ENCODE measurements around the gene KIRREL3. TPM values are rescaled to one million over a fixed set of nuclear protein-coding genes. Genes with fewer than 3 reads are reported as not detected.
"Not testable (repeated sequence)": the region's sequence is repeated elsewhere in the genome, so short reads cannot be mapped to it uniquely, and the experiment has no call there.

KIRREL3 gene
- polyA plus RNA-seq, 1 donor = 0.49 TPM

DNA sequence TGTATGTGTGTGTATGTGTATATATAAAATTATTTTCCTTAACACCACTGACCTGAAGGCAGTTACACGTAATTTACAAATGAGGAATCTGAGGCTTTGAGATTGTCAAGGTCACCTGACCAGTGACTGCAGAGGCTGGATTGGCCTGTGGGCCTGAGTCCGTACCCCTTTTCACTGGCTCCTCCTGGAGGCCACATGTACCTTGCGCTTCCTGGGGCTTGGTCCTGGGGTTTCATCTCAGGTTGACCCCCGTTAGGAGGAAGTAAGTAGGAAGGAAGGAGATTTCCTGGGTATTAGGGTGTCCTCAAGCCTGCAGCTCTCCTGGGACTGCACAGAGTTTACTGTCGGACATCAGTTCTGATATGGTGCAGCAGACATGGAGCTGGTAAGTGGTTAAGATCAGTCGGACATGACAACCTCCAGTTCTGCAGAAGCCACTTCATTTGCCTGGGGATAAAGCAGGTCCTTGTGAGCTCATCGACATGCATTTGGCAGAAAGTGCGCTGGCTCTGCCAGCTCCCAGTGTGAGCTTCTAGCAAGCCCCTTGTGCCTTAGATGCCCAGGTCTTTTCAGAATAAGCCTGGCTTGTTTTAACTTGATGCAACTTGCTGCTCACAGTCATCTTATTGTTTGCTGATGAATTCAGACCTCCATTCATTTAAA lies 608.5 kb downstream of the KIRREL3 start:
- DNase-seq = no peak

DNA sequence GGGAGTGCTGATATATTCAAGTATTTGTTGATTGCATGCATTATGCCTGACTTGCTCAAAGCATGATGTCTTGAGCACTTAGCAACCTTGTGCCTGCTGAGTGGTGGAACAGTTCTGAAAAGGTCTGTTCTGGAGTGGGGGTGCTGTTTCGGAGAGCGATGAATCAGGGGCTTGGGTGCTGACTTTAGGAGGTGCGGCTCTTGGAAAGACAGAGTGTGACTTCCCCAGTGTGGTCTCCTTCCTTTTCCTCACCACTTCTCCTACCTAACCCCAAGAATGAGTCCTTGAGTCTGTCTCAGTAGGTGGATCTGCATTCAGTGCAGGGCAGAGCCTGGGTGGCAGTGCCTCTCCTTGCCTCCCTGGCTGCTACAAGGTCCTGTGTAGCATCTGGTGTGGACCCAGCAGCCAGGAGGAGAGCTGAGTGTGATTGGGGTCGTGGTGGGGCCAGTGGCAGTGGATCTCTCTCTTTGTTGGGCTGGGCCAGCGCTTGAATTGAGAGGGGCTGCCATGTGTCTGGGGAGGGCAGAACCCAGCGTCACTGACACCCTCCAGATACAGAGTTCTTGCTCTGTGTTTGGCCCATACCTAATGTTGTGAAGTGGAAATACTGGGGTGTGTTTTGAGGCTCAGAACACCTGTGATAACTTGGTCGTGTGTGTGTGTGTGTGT lies 609.1 kb downstream of the KIRREL3 start:
- no peak for DNase-seq

DNA sequence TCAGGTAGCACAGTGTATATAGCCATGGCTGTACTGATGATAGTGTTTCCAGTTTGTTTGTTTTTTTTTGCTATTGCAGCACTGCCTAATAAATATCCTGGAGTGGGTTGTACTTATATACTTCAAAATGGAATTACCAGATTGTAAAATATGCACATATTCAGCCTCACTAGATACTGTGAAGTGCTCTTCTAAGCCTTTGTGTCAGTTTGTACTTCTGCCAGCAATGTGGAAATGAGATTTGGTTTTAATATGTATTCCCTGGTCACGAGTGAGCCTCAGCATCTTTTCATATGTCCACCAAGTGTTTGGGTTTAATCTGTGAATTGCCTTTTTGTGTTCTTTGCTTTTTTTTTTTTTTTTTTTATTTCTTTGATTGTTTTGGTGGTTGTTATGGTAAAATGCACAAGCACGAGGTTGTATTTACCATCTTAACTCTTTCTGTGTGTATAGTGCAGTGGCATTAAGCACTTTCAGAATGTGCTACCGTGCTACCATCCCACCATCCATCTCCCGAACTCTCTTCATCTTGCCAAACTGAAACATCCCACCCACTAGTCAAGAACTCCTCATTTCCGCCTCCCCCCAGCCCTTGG lies 610.2 kb downstream of the KIRREL3 start:
- no peak for DNase-seq

DNA sequence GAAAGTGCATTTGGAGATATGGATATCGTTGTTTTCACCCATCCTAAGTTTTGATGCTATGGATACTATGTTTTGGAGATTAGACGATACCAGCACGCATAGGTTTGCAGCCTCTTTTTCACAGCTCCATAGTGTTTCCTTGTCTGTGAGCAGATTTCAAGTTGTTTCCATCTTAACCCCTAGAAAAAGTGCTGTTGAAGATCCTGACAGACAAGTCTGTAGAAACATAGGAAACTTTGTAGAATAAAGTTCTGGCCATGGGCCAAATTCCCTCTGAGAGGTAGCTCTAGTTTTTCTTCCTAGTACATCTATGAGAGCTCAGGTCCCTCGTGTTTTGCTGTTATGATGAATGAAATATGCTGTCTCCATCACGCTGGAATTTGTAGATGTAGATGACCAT lies 612.7 kb downstream of the KIRREL3 start:
- no peak for DNase-seq

DNA sequence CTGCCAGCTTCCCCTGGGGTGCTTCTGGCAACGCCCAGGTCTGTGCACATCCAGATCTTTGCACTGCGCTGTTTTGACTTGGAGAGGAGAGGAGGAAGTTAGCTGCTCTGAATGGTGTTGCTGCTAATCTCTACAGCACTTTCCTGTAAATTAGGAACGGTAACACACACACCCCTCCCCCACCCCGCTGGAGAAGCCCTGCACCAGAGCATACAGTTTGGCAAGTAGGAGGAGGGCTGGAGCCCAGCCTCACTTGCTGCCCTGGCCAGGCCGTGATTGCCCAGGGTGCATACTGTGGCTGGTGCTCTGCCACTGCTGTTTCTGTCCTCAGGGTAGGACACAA lies 613.9 kb downstream of the KIRREL3 start:
- not testable (repeated sequence) for DNase-seq

DNA sequence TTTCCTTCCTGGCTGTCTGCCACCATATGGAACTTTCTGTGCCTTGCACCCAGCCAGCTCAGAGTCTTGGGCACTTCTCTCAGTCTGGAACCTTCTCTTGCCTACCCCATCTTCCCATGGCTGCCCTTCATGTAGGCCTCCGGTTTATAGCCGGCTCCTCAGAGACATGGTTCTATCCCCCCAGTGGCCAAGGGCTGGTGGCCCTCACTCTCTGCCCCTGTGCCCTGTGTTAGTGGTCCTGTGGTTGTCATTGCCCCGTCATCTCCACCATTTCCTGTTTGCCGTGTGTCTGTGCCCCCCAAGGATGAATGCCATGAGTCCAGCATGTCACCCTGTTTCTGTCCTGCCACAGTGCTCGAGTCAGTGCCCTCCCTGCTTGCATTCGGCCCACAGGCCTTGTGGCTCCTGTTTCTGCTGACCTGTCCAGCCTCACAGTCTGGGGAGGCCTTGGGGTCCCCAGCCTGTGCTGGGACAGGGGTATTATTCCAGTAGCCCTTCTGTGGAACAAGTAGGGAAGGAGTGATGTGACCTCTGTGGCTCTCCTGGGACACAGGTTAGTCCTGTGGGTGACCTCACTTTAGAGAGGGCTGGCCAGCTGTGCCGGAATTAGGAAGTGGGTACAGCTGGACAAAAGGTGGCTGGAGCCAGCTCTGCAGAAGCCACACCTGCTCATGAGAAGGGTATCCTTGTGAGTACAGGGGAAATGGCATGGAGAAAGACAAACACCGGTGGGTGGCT lies 614.4 kb downstream of the KIRREL3 start:
- no peak for DNase-seq

DNA sequence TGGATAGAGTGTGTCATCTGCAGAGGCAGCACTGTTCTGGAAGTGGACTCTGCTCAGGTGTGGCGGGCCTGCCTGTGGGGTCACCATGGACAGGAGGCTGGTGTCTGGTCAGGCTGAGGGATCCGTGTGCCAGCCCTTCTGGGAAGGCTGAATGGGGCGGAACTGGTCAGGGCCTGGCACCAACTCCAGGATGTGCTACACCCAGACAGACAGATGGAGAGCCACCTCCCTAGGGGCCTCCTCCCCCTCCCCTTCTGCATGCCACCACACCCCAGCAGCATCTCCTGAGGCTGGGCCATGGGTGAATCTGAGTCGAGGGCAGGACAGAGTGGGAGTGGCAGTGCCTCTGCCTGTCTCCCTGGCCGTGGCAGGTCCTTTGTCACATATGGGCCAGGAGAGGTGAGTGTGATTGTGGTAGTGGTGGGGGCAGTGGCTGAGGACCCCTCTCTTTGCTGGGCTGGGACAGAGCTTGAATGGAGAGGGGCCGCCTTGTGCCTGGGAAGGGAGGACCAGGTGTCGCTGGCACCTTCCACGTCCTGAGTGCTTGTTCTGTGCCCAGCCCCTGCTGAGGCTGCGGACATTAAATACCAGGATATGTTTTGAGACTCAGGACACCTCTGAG lies 616.0 kb downstream of the KIRREL3 start:
- no peak for DNase-seq

DNA sequence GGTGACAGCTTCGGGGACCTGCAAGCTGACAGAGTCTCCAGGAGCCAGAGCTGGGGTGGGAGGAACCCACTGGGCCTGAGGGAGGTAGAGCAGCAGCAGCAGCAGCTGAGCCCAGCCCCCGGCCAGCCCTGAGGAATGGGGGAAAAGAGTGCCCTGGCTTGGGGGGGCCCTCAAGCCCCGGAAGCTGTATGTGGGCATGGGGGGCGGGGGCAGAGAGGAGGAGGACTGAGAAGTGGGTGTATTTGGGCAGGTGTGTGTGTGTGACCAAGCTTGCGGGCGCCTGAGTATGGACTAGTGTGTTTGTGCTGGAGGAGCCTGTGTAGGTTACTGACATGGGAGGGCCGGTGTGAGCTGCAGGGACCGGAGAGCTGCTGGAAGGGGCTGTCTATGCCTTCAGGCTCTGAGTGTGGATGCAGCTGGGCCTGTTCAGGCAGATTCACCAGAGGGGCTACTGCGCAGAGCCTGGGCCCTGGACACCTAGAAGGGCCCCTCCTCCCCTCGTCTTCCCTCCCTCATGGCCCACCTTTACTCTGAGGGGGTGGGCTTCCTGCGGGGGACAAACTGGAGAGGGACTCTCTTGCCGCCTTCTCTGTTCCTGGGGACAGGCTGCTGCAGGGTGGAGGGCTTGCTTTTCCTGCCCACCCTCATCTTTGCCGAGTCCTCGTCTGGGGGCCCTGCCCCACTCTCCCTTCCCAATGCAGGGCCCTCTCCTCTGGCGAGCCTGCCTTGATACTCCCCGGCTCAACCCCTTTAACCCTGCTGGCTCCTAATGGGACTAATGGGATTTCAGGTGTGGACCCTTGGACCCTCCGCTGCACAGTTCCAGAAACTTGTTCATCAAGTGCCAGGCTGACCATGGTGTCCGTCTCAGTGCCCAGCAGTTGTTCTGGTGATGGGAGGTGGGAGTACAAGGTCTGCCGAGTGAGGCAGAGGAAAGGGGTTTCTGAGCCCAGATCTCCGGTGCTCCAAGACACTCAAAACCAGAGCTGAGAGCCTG lies 616.9 kb downstream of the KIRREL3 start:
- no peak for DNase-seq

DNA sequence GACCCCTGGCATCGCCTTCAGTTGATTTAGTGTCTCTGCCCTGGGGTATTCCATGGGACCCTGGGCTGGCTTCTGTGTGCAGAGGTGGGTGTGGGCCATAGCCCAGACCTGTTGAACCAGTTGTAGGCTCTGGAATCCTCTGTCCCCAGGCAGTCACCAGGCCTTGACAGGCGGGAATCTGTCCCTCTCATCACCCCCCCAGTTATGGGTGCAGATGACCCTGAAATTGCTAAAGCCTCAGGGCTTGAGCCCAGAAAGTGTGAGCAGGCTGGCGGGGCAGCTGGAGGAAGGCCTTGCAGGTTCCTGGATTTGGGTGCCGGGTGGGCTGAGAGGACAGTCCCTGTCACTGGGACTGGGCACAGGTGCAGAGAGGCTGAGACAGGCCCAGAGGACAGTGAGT lies 617.9 kb downstream of the KIRREL3 start:
- DNase-seq = not testable (repeated sequence)

DNA sequence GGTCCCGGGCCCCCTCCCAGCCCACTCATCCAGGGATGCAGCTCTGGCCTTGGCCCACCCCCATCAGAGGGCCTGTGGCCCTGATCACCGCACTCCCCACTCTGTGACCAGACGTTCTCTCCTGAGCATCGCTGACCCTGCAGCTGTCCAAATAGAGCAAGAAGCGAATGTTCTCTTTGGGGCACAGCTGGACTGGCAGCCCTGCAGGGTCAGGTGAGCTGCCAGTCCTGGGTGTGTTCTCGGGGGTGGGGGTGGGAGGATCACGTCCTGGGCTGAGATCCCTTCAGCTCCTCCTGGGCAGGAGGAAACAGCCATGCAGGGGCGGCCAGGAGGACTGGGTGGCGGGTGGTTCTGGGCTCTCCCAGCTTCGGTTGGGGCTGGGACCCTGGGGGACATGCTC lies 618.6 kb downstream of the KIRREL3 start:
- not testable (repeated sequence) for DNase-seq

DNA sequence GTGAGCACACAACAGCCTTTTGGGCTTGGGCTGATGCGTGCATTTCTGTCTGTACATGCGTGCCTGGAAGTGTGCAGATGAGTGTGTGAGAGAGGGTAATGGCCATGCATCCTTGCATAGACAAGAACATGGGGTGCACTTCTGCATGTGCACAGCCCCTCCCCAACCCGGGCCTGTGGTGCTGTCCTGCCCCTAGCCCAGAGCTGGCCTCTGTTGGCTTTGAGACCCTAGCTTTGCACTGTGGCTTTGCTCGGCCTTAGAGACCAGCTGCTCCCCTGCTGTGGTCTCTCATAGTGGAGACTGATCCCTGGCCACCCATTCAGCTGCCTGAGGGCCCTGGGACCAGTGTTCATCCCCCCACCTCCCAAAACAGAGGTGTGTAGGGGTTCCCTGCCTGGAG lies 619.7 kb downstream of the KIRREL3 start:
- no peak for DNase-seq

DNA sequence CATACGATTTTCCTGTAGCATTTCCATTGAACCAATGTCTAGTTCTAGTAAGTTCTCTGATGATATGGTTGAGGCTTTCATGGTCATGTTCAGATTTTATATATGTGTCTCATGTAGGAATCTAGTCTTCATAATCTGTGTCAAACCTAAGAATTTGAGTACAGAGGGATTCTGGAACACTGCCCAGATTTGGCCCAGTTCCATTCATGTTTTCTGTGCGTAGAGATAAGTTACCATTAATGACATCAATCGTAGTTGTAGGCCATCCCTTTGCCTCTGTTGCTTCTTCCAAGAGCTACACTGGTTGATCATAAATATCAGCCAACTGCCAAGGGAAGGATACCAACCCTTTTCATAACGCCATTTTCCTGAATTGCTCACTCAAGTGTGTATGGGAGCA lies 621.8 kb downstream of the KIRREL3 start:
- DNase-seq = no peak

DNA sequence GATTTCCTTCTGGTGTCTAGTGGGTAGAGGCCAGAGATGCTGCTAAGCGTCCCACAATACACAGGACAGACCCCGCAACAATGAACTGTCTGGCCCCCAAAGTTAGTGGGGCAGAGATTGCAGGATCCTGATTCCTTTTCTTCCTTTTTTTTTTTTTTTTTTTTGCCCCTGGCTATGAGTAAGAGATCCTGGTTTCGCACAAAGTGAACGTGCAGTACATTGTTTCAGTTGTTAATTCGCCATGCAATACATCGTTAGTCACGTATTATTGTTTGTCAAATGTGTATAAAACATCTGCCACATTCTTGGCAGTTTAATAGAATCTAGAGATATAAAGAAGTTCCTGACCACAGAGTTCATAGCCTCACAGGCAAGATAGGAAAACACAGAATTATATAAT lies 624.8 kb downstream of the KIRREL3 start:
- no peak for DNase-seq

DNA sequence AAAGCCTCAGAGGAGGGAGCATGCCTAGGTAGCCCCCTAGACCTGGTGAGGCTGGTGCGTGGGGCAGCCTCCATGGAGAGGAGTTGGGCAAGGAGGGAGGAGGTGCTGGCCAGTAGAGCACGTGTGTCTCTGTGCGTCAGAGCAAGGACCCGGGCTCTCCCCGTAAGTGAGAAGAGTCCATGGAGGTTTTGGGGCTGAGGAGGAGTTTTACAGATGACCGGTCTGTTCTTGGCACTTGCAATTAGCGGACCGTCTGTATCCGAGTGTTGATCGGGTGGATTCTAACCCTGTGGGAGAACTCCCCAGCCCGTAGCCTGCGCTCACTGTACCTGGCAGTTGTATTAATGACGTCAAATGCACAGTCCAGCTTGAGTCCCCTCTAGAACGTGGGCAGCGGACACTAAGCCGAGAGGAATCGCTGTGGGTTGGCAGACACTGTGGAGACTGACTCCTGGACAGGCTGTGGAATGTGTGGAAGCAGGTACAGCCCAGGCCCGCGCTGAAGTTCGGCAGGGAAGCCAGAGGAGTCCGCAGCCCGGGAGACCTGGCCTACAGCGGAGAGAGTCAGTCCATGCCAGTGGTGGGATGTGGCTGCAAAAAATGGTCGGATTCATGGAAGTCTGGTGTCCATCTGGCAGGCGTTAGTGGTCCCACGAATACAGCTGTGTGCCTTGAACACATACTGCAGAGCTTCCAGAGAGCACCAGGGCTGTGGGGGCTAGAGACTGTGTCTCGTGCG lies 625.8 kb downstream of the KIRREL3 start:
- DNase-seq = not testable (repeated sequence)

DNA sequence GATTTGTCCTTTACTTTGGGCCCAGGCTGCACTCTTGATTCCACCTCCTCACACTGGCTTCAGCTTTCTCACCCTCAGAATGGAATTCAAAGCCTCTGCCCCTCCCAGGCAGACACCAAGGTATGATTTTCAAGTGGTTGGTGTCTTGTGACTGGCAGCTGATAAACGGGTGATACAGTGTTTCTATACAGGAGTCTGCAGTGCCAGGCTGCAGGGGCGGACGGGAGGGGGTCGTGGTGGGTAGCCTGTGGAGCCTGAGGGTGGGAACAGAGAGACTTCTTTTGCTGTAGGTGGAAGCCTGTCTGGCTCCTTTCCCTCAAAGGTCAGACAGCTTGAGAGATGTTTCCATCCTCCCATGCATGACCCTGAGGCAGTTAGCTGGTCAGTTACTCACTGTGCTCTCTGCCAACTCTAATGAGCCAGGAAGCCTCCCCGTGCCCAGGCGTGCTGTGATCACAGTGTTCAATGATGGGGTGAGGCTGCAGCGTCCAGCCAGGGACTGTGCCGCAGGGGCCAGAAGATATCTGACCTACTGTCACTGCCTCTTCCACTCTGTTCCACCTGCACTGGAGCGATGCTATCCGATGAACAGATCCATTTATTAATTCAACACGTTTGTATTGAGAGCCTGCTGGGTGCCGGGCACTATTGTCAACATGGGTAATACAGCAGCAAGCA lies 627.0 kb downstream of the KIRREL3 start:
- DNase-seq = not testable (repeated sequence)

All from hindlimb muscle (tissue), 1 donor.